ENCODE measurements around the gene ZFC3H1.

GRCh38 chr12:71665090-71665463, 1.4 kb upstream of the ZFC3H1 start:
- TF ChIP-seq, protein P1, sequence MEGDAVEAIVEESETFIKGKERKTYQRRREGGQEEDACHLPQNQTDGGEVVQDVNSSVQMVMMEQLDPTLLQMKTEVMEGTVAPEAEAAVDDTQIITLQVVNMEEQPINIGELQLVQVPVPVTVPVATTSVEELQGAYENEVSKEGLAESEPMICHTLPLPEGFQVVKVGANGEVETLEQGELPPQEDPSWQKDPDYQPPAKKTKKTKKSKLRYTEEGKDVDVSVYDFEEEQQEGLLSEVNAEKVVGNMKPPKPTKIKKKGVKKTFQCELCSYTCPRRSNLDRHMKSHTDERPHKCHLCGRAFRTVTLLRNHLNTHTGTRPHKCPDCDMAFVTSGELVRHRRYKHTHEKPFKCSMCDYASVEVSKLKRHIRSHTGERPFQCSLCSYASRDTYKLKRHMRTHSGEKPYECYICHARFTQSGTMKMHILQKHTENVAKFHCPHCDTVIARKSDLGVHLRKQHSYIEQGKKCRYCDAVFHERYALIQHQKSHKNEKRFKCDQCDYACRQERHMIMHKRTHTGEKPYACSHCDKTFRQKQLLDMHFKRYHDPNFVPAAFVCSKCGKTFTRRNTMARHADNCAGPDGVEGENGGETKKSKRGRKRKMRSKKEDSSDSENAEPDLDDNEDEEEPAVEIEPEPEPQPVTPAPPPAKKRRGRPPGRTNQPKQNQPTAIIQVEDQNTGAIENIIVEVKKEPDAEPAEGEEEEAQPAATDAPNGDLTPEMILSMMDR (IDR thresholded peaks at IDR 0.05), result no peak
- TF ChIP-seq POLR2A (IDR thresholded peaks at IDR 0.05), result no peak

All from lower leg skin (tissue), 3 donors.